Epithelial cell of proximal tubule (primary cell): ENCODE measurements around the gene ZNF654. TPM values are rescaled to one million over a fixed set of nuclear protein-coding genes. Genes with fewer than 3 reads are reported as not detected.

Experiments
- DNase-seq: peaks from one replicate; pipeline ENCODE4 v3.0.0-alpha.2; 2011; ENCODE audit warnings: low read depth
- H3K4me3 ChIP-seq: 2 replicates; pipeline ENCODE4 v1.5.1; 2011; ENCODE audit warnings: low read depth, mild to moderate bottlenecking, low read length
- total RNA-seq: library from RNA; depleted of rRNA; stranded (reverse); fragments of >200 nt; gene quantifications from 2 replicates; pipeline ENCODE4 v1.2.3, GENCODE V29; 2015
- TF ChIP-seq, protein P1 (sequence below): conservative IDR thresholded peaks from 2 replicates; pipeline ENCODE4 v1.5.1; 2012; ENCODE audit warnings: low read depth, mild to moderate bottlenecking, low read length

Gene ZNF654
- total RNA-seq, 1 donor from 2014 or later: 4.6 TPM

DNA sequence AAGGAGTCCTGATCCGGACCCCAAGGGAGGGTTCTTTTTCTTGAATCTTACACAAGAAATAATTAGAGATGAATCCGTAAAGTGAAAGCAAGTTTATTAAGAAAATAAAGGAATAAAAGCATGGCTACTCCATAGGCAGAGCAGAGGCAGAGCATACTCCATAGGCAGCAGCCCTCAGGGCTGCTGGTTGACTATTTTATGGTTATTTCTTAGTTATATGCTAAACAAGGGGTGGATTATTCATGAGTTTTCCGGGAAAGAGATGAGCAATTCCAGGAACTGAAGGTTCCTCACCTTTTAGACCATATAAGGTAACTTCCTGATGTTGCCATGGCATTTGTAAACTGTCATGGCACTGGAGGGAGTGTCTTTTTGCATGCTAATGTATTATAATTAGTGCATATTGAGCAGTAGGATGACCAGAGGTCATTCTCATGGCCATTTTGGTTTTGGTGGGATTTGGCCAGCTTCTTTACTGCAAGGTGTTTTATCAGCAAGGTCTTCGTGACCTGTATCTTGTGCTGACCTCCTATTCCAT, 132.9 kb downstream of the ZNF654 start:
- H3K4me3 ChIP-seq: no peak overlapping the region
- no peak for DNase-seq
- TF ChIP-seq, protein P1, sequence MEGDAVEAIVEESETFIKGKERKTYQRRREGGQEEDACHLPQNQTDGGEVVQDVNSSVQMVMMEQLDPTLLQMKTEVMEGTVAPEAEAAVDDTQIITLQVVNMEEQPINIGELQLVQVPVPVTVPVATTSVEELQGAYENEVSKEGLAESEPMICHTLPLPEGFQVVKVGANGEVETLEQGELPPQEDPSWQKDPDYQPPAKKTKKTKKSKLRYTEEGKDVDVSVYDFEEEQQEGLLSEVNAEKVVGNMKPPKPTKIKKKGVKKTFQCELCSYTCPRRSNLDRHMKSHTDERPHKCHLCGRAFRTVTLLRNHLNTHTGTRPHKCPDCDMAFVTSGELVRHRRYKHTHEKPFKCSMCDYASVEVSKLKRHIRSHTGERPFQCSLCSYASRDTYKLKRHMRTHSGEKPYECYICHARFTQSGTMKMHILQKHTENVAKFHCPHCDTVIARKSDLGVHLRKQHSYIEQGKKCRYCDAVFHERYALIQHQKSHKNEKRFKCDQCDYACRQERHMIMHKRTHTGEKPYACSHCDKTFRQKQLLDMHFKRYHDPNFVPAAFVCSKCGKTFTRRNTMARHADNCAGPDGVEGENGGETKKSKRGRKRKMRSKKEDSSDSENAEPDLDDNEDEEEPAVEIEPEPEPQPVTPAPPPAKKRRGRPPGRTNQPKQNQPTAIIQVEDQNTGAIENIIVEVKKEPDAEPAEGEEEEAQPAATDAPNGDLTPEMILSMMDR: no peak

DNA sequence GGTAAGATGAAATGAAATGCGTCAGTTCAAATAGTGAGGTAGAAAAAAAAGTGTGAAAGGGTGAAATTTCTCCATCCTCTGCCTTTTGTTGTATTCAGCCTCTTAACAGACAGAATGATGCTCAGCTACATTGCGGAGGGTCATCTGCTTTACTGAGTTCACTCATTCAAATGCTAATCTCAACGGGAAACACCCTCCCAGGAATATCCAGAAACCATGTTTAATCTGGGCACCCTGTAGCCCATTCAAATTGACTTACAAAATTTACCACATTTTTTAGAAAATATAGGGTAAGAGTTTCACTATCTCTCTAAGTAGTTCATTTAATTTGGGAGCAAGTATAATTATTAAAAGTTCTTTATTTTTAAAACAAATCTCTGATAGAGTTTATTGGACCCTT, 133.6 kb downstream of the ZNF654 start:
- DNase-seq: no peak

More for the DNA sequence above, 133.6 kb downstream of the ZNF654 start:
- TF ChIP-seq, protein P1: no peak
- no peak overlapping the region for H3K4me3 ChIP-seq

Other genes starting within 250 kb of the ZNF654 start
- 34.8 and 35.1 TPM in 2 replicates for gene CGGBP1, start 250 bp upstream of the ZNF654 start, total RNA-seq
- gene C3orf38, start 90.7 kb downstream of the ZNF654 start, total RNA-seq: 15.3 and 16.5 TPM in 2 replicates